AG10803 (cell line): ENCODE measurements around the gene RARRES1.
"Not testable (repeated sequence)": the region's sequence is repeated elsewhere in the genome, so short reads cannot be mapped to it uniquely, and the experiment has no call there.

Experiments
- DNase-seq: peaks from one replicate; pipeline ENCODE4 v3.0.0; 2010; ENCODE audit warnings: low read depth
- H3K4me3 ChIP-seq: 2 replicates; pipeline ENCODE4 v1.5.1; 2011; ENCODE audit warnings: mild to moderate bottlenecking, low read length, control low read depth
- CTCF ChIP-seq: conservative IDR thresholded peaks from 2 replicates; pipeline ENCODE4 v1.5.1; 2011; ENCODE audit warnings: mild to moderate bottlenecking, low read length, control low read depth, inconsistent platforms

Gene RARRES1

GRCh38 chr3:158701420-158702065 is 30.7 kb downstream of the RARRES1 start:
- TF ChIP-seq CTCF, result no peak
- no peak for DNase-seq
- H3K4me3 ChIP-seq, result no peak overlapping the region

GRCh38 chr3:158700559-158700958 is 31.7 kb downstream of the RARRES1 start:
- TF ChIP-seq CTCF, result no peak
- no peak for DNase-seq
- H3K4me3 ChIP-seq, result no peak overlapping the region

- peak; percentile 61 for DNase-seq
- no peak overlapping the region for H3K4me3 ChIP-seq
- TF ChIP-seq CTCF, result no peak
These were observed 35.6 kb downstream of the RARRES1 start for GRCh38 chr3:158696618-158697017.

- not testable (repeated sequence) for H3K4me3 ChIP-seq, DNase-seq
These were observed 38.3 kb downstream of the RARRES1 start for GRCh38 chr3:158693866-158694456.

GRCh38 chr3:158685159-158685558 is 47.1 kb downstream of the RARRES1 start:
- no peak for DNase-seq
- no peak overlapping the region for H3K4me3 ChIP-seq
- TF ChIP-seq CTCF, result no peak

- TF ChIP-seq CTCF, result no peak
- DNase-seq, result peak; percentile 83
- no peak overlapping the region for H3K4me3 ChIP-seq
These were observed 48.9 kb downstream of the RARRES1 start for GRCh38 chr3:158683230-158683962.

GRCh38 chr3:158680861-158681260 is 51.4 kb downstream of the RARRES1 start:
- no peak overlapping the region for H3K4me3 ChIP-seq

More at GRCh38 chr3:158680861-158681260, 51.4 kb downstream of the RARRES1 start:
- DNase-seq, result no peak
- no peak for TF ChIP-seq CTCF
